HG03378 (cell line): ENCODE results near the gene CDC37L1.

Experiments
- ATAC-seq: cut with Tn5 transposase; IDR thresholded peaks from one replicate; pipeline ENCODE4 v1.9.1; 2021; ENCODE audit warnings: mild to moderate bottlenecking, moderate library complexity; ENCODE audit not compliant: unreplicated experiment

Gene CDC37L1

GRCh38 chr9:4667681-4668080 is 11.7 kb upstream of the CDC37L1 start:
- ATAC-seq, result no peak

- ATAC-seq, result no peak
These were observed 10.8 kb upstream of the CDC37L1 start for GRCh38 chr9:4668604-4669003.

DNA sequence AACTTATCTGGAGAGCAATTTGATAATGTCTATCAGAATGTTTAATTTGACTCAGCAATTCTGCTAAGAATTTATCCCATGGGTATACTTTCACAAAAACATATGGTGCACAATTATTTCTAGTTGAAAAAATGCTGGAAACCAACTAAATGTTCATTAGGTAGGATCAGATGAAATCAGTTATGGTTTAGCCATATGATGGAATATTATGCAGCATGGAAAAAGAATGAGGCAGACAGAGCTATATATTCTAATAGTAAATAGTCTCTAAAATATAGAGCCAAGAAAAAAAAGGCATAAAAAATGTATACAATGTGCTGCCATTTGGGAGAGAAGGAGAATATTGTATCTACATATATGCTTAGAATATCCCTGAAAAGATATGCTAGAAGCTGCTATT is 9.5 kb upstream of the CDC37L1 start:
- no peak for ATAC-seq

DNA sequence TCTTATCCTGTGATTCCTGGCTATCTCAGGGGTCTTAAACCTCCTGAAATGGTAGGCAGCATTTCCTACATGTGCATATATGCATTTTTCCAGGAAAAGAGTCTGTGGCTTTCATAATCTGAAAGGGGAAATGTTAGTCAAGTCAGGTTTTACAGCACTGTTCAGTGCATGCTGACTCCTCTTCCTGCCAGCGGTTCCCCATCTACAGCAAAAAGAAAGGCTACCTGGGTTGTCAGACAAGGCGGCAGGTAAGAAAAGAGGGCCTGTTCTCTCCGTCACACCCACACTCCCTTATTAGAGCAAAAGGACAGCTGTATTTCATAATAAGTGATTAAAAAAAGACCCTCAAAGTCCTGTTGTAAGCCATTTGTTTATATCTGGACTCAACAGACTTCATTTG is 8.8 kb upstream of the CDC37L1 start:
- no peak for ATAC-seq

- ATAC-seq, result no peak
These were observed 7.6 kb upstream of the CDC37L1 start for GRCh38 chr9:4671737-4672136.

- ATAC-seq, result no peak
These were observed 4.6 kb upstream of the CDC37L1 start for GRCh38 chr9:4674783-4675182.

GRCh38 chr9:4677392-4677791 is 2.0 kb upstream of the CDC37L1 start:
- no peak for ATAC-seq

DNA sequence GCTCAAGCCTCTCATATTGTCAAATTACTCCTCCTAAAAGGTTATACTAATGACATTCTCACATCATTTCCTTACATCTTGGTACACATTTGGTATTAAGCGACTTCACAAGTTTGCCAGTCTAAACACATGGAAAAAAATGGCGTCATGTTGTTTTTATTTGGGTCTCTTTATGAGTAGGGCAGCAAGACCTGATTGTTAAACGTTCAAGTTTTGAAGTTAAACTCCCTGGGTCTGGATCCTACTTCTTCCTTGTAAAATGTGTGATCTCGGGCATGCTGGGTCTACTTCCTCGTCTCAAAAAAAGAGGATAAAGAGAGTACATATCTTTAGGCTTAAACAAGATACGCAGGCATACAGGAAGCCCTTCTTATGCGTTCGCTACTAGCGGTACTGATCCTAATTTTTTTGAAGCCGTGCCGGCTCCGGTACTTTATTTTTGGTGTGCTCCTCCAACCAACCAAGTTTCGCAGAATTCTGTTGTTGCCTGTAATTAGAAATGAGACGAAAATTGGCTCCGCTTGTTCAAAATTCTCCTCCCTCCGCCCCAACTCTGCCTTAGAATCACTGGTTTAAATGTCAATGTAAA is 596 bp upstream of the CDC37L1 start:
- peak; percentile 12 for ATAC-seq

DNA sequence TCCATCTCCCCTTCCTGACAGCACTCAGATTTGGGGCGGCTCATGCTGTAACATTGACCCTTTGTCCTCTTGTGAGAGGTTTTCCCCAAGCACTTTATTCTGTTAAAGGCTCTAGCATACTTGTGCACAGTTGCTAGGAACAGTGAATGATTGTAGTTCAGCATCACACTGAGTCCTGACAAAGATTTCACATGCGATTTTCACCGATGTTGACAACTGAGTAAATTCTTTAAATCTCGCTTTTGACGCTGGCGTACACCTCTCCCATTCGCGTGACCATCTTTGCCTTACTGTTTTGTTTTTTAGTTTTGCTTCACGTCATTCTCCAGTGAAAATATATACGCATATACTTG is 780 bp downstream of the CDC37L1 start:
- ATAC-seq, result peak; percentile 1

DNA sequence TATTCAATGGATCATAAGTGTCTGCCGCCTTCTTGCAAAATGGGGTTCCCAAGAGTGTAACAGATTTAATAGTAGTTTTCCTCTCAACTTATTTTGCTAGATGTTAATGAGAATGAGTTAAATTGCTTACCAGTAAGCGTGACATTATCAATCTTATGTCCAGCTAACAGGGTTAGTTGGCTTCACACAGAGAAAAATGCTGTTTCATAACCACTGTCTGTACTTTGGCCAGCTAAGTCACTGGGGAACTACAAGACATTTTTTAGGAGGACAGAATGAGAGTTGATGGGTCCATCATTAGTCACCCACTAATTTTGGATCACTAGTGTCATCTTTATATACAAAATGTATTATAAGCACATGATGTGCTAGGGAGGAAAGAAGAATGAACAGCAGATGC is 1.4 kb downstream of the CDC37L1 start:
- ATAC-seq, result no peak

DNA sequence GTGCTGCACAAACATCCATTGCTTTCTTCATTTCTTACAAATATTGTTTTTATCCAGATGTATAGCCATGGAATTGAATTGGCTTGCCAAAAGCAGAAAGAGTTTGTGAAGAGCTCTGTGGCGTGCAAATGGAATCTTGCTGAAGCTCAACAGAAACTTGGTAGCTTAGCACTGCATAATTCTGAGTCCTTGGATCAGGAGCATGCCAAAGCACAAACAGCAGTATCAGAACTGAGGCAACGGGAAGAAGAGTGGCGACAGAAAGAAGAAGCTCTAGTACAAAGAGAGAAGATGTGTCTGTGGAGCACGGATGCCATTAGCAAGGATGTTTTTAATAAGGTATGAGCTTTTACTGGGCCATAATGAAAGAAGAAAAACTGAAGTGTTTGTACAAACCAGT is 5.5 kb downstream of the CDC37L1 start:
- no peak for ATAC-seq

DNA sequence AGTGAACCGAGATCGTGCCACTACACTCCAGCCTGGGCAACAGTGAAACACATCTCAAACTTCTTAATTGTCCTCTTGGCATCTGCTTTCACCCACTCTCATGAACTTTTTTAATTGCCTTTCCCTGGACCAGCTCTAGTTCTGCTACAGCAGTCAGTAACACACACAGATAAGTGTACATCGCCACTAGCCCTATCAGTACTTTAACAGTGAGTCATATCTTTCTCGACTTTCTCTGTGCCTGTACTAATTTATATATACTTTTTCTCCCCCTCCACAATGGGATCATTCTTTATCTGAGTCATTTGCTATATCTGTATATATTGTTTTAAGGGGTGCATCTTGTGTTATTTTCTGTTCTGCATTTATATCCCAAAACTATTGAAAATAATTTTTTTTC is 6.7 kb downstream of the CDC37L1 start:
- no peak for ATAC-seq

GRCh38 chr9:4686584-4686983 is 7.2 kb downstream of the CDC37L1 start:
- no peak for ATAC-seq

DNA sequence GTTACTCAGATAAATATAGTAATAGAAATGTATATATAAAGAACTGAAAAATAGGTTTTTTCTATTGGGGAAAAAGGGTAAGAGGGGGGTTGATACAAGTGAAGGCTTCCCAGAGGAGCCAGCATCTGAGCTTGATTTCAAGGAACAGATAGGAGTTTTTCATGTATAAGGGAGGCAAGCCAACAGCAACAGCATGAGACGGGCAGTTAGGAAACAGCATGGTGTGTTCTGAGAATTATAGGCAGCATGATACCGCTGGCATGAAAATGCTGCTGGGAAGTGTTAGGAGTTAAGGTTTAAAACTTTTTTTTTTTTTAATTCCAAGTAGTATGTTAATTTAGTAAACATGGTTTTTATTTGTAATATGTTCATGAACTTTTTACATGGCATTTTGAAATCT is 9.7 kb downstream of the CDC37L1 start:
- ATAC-seq, result no peak

- peak; percentile 55 for ATAC-seq
These were observed 10.3 kb downstream of the CDC37L1 start for GRCh38 chr9:4689687-4690104.

DNA sequence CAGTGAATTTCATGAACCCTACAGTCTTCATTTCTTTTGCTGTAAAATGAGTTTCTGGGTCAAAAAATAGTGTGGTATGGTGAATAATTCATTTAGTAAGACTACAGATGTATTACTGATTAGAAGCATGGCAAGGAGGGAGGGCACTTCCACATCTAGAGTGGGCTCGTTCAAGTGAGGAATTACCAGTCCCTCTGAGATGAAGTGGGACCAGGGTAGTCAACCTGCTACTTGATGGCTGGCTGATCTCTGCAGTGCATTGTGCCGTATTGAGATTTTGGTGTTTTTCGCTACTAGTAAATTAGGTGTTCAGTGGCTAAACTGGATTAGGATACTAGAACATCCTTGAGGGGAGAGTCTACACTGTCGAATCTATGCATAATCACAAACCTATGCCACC is 10.8 kb downstream of the CDC37L1 start:
- peak; percentile 51 for ATAC-seq

GRCh38 chr9:4691795-4692194 is 12.4 kb downstream of the CDC37L1 start:
- ATAC-seq, result no peak

DNA sequence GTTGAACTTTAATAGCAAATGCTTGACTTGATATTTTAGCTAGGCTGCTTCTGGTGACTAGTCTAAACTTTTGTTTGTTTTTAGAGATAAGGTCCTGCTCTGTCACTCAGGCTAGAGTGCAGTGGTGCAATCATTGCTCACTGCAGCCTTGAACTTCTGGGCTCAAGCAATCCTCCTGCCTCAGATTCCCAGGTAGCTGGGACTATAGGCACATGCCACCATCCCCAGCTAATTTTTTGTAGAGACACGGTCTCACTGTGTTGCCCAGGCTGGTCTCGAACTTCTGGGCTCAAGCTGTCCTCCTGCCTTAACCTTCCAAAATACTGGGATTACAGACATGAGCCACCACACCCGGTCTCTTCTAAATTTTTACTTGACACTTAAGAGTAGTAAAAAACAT is 20.7 kb downstream of the CDC37L1 start:
- ATAC-seq, result no peak

DNA sequence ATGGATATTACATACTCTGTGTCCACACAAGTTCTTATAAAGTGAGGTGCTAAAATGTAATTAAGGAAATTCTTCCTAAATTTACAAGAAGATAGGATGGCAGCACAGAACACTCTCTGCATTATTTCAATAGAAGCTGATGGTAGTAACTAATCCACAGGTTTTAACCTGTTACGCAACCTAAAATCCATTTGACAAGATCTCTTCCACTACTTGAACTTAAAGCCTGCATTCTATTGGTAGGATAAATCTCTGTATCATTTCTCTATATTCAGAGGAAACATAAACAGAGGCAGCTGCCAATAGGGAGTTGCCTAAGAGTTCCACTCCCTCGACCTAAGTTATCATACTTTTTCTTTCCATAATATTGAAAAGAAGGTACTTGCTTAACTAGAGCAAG is 21.6 kb downstream of the CDC37L1 start:
- ATAC-seq, result no peak

DNA sequence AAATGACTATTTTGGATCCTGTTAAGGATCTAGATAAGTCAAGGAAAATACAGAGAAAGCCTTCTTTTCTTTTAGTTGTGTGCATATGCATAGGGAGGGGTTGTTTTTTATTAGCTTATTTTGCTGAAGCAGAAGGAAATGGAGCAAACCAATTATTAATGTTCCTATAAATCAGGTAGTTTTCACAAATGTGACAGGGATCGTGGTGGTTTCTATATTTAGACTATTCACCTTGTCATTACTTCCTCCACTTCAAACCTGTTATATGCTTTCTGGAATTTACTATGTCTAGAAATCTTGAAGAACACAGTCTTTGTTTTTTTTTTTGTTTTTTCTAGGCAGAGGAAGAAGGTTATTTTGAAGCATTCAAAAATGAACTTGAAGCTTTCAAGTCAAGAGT is 22.2 kb downstream of the CDC37L1 start:
- no peak for ATAC-seq

DNA sequence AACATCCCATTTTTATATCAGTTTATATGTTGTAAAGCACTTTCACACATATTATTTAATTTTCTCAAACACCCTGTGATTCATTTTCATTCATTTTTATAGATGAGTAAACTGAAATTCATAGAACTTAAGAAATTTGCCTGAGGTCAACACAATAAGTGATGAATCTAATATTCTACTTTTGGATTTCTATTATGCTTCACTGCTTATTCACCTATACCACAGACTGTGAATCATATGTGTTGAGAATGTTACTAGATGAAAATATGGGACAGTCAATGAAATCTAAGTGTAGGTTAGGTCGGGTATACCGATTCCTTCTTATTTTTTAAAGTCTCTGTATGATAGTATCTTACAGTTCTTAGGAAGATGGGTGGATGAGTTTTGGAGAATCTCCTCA is 24.8 kb downstream of the CDC37L1 start:
- no peak for ATAC-seq

- ATAC-seq, result no peak
These were observed 26.7 kb downstream of the CDC37L1 start for GRCh38 chr9:4706021-4706420.

GRCh38 chr9:4706971-4707622 is 27.7 kb downstream of the CDC37L1 start:
- ATAC-seq, result no peak
